K562 (cell line): ENCODE measurements around the gene SLC6A9.

Source experiments
- BDP1 ChIP-seq: IDR thresholded peaks from 3 replicates; pipeline ENCODE4 v1.6.1; 2011; ENCODE audit not compliant: insufficient read length, insufficient read depth
- GATAD2A ChIP-seq: fragments of 450-650 bp; IDR thresholded peaks from 2 replicates; pipeline ENCODE4 v1.6.1; 2017
- KLF13 ChIP-seq: fragments of 450-650 bp; IDR thresholded peaks from 2 replicates; pipeline ENCODE4 v1.6.1; 2016; ENCODE audit warnings: missing genetic modification characterization, low read depth, mild to moderate bottlenecking, missing compliant biosample characterization, moderate library complexity, borderline replicate concordance
- MED1 ChIP-seq: sonication (generic); formaldehyde crosslinking; IDR thresholded peaks from 2 replicates; pipeline ENCODE4 v1.8.1; 2023; ENCODE audit warnings: missing genetic modification reagents, borderline replicate concordance
- NBN ChIP-seq: fragments of 450-650 bp; IDR thresholded peaks from 2 replicates; pipeline ENCODE4 v1.6.1; 2016; ENCODE audit warnings: low read depth, mild to moderate bottlenecking
- NFIC ChIP-seq: fragments of 450-650 bp; IDR thresholded peaks from 2 replicates; pipeline ENCODE4 v1.6.1; 2017; ENCODE audit warnings: mild to moderate bottlenecking, inconsistent platforms
- PRDM10 ChIP-seq: fragments of 450-650 bp; IDR thresholded peaks from 2 replicates; pipeline ENCODE4 v1.6.1; 2018; ENCODE audit not compliant: partially characterized antibody
- ZNF23 ChIP-seq: fragments of 250-450 bp; sonication (Bioruptor Pico); IDR thresholded peaks from 2 replicates; pipeline ENCODE4 v1.4.0; 2020; ENCODE audit warnings: mild to moderate bottlenecking
- ZNF3 ChIP-seq: fragments of 250-450 bp; sonication (Bioruptor Pico); IDR thresholded peaks from 2 replicates; pipeline ENCODE4 v1.5.0; 2021; ENCODE audit warnings: mild to moderate bottlenecking, moderate library complexity
- ZNF699 ChIP-seq: fragments of 250-450 bp; sonication (Bioruptor Pico); IDR thresholded peaks from 2 replicates; pipeline ENCODE4 v1.8.0; 2021; ENCODE audit warnings: mild to moderate bottlenecking, moderate library complexity; ENCODE audit not compliant: insufficient replicate concordance

GRCh38 chr1:43973981-43974442 lies 57.2 kb downstream of the SLC6A9 start:
- TF ChIP-seq ZNF3 (no peak), KLF13 (no peak), GATAD2A (no peak), ZNF699 (CRISPR knock-in tag) (no peak), ZNF23 (CRISPR knock-in tag) (no peak), NFIC (no peak), NBN (no peak), BDP1 (no peak), PRDM10 (no peak), MED1 (CRISPR knock-in tag) (no peak)
